HEK293T (cell line): ENCODE measurements around the gene ZDHHC11.
"Not testable (repeated sequence)": the region's sequence is repeated elsewhere in the genome, so short reads cannot be mapped to it uniquely, and the experiment has no call there.

ENCODE experiments used
- FOXM1 ChIP-seq: fragments of 450-650 bp; IDR thresholded peaks from 2 replicates; pipeline ENCODE4 v1.6.1; 2017; ENCODE audit warnings: mild to moderate bottlenecking, borderline replicate concordance
- HDGF ChIP-seq: fragments of 450-650 bp; IDR thresholded peaks from 2 replicates; pipeline ENCODE4 v1.6.1; 2017; ENCODE audit warnings: antibody characterized with exemption, borderline replicate concordance
- LEF1 ChIP-seq: fragments of 450-650 bp; IDR thresholded peaks from 2 replicates; pipeline ENCODE4 v1.6.1; 2017; ENCODE audit warnings: mild to moderate bottlenecking, borderline replicate concordance
- PKNOX1 ChIP-seq: fragments of 450-650 bp; IDR thresholded peaks from 2 replicates; pipeline ENCODE4 v1.6.1; 2016
- SUZ12 ChIP-seq: fragments of 450-650 bp; IDR thresholded peaks from 2 replicates; pipeline ENCODE4 v1.6.1; 2016; ENCODE audit warnings: mild to moderate bottlenecking
- TARDBP ChIP-seq: fragments of 450-650 bp; IDR thresholded peaks from 2 replicates; pipeline ENCODE4 v1.6.1; 2016

- not testable (repeated sequence) for TF ChIP-seq FOXM1, LEF1, SUZ12, HDGF, TARDBP, PKNOX1
These were observed 39.4 kb downstream of the ZDHHC11 start for GRCh38 chr5:811384-811783.
